Fibroblast of villous mesenchyme (primary cell): ENCODE data around the gene CAPRIN2. TPM values are rescaled to one million over a fixed set of nuclear protein-coding genes. Genes with fewer than 3 reads are reported as not detected.

Experiments
- DNase-seq: peaks from one replicate; pipeline ENCODE4 v3.0.0-alpha.2; 2010; ENCODE audit warnings: low read depth
- H3K4me3 ChIP-seq: 2 replicates; pipeline ENCODE4 v1.5.1; 2011; ENCODE audit warnings: low read depth, mild to moderate bottlenecking, low read length
- CTCF ChIP-seq: IDR thresholded peaks from 2 replicates; pipeline ENCODE4 v1.5.1; 2012; ENCODE audit warnings: low read depth, mild to moderate bottlenecking, low read length; ENCODE audit not compliant: insufficient read depth
- total RNA-seq: library from RNA; depleted of rRNA; stranded (reverse); fragments of >200 nt; gene quantifications from 2 replicates; pipeline ENCODE4 v1.2.3, GENCODE V29; 2012

Gene CAPRIN2
- total RNA-seq: 19.0 and 19.4 TPM in 2 replicates

- peak; percentile 28 for TF ChIP-seq CTCF
- peak; percentile 96 for DNase-seq
- H3K4me3 ChIP-seq: peak within 1 kb of the TSS; percentile 66
These were observed at the start of gene CAPRIN2 for GRCh38 chr12:30754750-30755394. Gene CAPRIN2 (minus strand): TSS chr12:30754951. CDS start chr12:30753520, 1,431 bp downstream.

GRCh38 chr12:30797689-30798088 is 42.9 kb upstream of the CAPRIN2 start:
- TF ChIP-seq CTCF: peak; percentile 13
- no peak overlapping the region for H3K4me3 ChIP-seq
- peak; percentile 5 for DNase-seq

GRCh38 chr12:30796891-30797371 is 42.2 kb upstream of the CAPRIN2 start:
- TF ChIP-seq CTCF: no peak
- DNase-seq: peak; percentile 30
- H3K4me3 ChIP-seq: peak overlapping the region; percentile 67

GRCh38 chr12:30796313-30796780 is 41.6 kb upstream of the CAPRIN2 start:
- H3K4me3 ChIP-seq: peak overlapping the region; percentile 67
- peak; percentile 58 for DNase-seq
- no peak for TF ChIP-seq CTCF

- peak; percentile 66 for DNase-seq
- peak overlapping the region; percentile 67 for H3K4me3 ChIP-seq
- no peak for TF ChIP-seq CTCF
These were observed 40.9 kb upstream of the CAPRIN2 start for GRCh38 chr12:30795410-30796312.

- DNase-seq: peak; percentile 72
- no peak overlapping the region for H3K4me3 ChIP-seq
- no peak for TF ChIP-seq CTCF
These were observed 40.0 kb upstream of the CAPRIN2 start for GRCh38 chr12:30794591-30795409.
